HCT116 (cell line): Measurements from ENCODE around the gene C13orf46.

ENCODE experiments used
- FOSL1 ChIP-seq: IDR thresholded peaks from 2 replicates; pipeline ENCODE4 v1.6.1; 2012; ENCODE audit warnings: low read depth
- TCF7L2 ChIP-seq: IDR thresholded peaks from 2 replicates; pipeline ENCODE4 v1.7.0; 2011; ENCODE audit warnings: borderline replicate concordance, inconsistent platforms; ENCODE audit not compliant: insufficient read depth, insufficient read length; ENCODE audit errors: extremely low read depth

GRCh38 chr13:113914333-113915011, 59.4 kb downstream of the C13orf46 start:
- TF ChIP-seq TCF7L2 = no peak
- no peak for TF ChIP-seq FOSL1
